Hepatocyte (in vitro differentiated cells): ENCODE measurements around the gene SLC12A1.

Source experiments
- CTCF ChIP-seq: fragments of 200-600 bp; sonication (generic); IDR thresholded peaks from 2 replicates; pipeline ENCODE4 v1.5.1; 2016; ENCODE audit warnings: antibody characterized with exemption, mild to moderate bottlenecking; ENCODE audit not compliant: poor library complexity
- EZH2phosphoT487 ChIP-seq: fragments of 200-600 bp; sonication (generic); IDR thresholded peaks from one replicate; pipeline ENCODE4 v1.6.1; 2018; ENCODE audit warnings: antibody characterized with exemption, mild to moderate bottlenecking, low read depth, moderate library complexity; ENCODE audit not compliant: unreplicated experiment, severe bottlenecking

- no peak for TF ChIP-seq CTCF
- TF ChIP-seq EZH2phosphoT487: no peak
These were observed 128.2 kb downstream of the SLC12A1 start for GRCh38 chr15:48334260-48334659.
